OCI-LY3 (cell line): ENCODE data around the gene ELAVL3.

ENCODE experiments used
- EZH2phosphoT487 ChIP-seq: fragments of 200-600 bp; shearing (Covaris generic); IDR thresholded peaks from 2 replicates; pipeline ENCODE4 v1.6.1; 2018; ENCODE audit warnings: antibody characterized with exemption, mixed run types, low read depth
- TF ChIP-seq, protein P1 (sequence below): fragments of 200-600, 300-600 bp; sonication (generic); IDR thresholded peaks from 2 replicates; pipeline ENCODE4 v1.5.1; 2014; ENCODE audit warnings: antibody characterized with exemption, low read length, low read depth

DNA sequence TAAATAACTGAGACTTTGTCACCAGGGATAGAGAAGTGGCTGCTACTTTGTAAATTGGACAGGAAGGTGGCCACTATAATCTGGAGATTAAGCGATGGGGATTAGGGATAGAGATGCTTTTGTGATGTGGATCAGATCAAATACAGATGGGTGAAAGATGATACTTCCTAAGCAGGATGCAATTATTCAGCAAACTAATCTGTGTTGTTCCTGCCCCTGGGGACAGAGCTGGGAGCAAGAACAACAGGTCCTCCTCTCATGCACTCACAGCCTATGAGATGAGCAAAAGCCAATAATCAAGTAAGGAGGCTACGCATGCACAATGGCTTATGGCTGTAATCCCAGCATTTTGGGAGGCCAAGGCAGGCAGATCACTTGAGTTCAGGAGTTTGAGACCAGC is 66.3 kb downstream of the ELAVL3 start:
- TF ChIP-seq, protein P1, sequence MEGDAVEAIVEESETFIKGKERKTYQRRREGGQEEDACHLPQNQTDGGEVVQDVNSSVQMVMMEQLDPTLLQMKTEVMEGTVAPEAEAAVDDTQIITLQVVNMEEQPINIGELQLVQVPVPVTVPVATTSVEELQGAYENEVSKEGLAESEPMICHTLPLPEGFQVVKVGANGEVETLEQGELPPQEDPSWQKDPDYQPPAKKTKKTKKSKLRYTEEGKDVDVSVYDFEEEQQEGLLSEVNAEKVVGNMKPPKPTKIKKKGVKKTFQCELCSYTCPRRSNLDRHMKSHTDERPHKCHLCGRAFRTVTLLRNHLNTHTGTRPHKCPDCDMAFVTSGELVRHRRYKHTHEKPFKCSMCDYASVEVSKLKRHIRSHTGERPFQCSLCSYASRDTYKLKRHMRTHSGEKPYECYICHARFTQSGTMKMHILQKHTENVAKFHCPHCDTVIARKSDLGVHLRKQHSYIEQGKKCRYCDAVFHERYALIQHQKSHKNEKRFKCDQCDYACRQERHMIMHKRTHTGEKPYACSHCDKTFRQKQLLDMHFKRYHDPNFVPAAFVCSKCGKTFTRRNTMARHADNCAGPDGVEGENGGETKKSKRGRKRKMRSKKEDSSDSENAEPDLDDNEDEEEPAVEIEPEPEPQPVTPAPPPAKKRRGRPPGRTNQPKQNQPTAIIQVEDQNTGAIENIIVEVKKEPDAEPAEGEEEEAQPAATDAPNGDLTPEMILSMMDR = no peak
- TF ChIP-seq EZH2phosphoT487 = no peak
